HPDE6-E6E7 (cell line): ENCODE results near the gene TEX22.
"Not testable (repeated sequence)": the region's sequence is repeated elsewhere in the genome, so short reads cannot be mapped to it uniquely, and the experiment has no call there.

Experiments
- DNase-seq: peaks from one replicate; pipeline ENCODE4 v3.0.0; 2011; ENCODE audit warnings: missing footprints; ENCODE audit errors: extremely low spot score

The TEX22 gene, protein sequence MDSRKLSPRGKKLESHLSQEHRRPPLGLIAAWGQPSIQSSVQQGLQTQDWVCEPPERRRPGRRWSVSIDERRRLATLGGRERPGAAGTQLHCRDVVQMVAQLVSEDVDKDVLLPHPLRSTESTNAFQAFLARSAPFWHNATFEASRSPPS

DNA sequence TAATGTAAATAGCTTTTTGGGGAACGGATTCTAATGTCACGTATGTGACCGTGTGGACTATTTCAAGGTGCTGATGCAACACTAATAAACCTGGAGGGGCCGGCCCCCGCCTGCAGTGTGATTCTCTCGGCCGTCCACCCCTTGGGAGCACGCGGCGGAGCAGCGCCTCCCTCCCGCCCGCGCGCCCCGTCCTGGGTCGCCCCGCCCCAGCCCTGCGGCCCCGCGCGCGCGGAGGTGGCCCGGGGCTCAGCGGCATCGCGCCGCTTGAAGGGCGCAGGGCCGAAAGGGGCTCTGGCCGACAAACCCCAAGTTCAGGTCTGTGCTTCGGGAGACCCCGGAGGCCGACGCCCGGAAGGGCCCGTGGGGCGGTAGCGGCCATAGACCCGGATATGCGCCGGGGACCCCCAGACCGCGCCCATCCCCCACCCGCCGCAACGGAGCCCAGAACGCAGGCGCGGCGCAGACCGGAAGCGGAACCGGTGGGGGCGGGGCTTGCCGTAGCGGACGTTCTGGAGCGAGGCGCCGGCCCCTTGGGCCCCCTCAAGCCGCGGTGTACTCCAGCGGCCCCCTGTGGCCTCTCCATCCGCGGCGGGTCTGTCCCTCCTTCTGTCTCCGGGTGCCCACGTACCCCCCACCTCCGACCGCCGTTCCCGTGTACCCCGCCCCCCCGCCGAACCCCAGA lies at the start of gene TEX22:
Gene TEX22 (plus strand): TSS at position 495 of the 682 bp plus-strand sequence. CDS start 803 bp downstream, outside the sequence.
- peak; percentile 76 for DNase-seq

DNA sequence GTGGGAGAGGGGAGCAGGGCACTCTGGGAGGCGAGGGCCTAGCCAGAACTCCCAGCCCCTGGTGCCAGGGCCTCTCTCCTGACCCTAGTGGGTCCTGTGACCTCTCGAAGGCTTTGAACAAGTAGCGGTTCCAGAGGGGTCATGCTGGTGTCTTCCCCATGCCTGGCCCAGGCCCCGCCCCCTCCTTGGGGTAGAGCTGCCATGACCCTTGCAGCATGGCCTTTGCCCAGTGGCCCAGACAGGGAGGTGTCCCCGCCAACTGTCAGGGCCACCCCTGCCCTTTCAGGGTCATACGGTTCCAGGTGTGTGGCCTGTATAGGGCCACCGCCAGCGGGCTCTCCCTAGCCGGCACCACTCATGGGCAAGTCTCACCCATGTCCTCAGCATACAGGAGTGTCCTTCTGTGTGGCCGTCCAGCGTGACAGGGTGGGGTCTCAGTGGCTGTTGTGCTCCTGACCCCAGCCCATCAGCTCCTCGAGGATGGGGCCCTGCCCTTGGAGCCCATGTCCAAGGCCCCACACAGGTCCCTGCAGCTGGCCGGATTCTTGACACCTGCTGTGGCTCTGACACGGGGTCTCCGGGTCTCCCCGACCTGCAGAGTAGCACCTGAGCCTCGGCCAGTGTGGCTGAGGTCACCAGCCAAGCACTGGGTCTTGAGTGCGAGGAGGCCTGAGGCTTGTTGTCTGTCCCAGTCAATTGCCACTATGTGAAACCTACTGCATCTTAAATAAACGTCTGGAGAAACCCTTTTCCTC lies 49.2 kb upstream of the TEX22 start:
- no peak for DNase-seq

DNA sequence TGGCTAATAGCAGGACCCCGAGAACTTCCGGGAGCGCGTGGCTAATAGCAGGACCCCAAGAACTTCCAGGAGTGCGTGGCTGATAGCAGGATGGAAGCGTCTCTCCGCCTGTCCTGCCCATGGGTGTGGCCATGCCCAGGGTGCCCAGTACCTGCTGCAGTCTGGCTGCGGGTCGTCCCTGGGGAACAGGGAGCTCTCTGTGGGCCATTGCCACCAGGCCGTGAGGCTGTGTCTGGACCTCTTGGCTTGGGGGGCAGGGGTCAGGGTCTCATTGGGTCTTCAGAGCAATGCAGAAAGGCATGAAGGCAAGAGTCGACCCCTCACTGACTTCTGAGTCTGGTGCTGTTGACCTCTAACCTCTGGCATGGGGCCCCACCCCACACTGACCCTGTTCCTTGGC lies 48.3 kb upstream of the TEX22 start:
- no peak for DNase-seq

DNA sequence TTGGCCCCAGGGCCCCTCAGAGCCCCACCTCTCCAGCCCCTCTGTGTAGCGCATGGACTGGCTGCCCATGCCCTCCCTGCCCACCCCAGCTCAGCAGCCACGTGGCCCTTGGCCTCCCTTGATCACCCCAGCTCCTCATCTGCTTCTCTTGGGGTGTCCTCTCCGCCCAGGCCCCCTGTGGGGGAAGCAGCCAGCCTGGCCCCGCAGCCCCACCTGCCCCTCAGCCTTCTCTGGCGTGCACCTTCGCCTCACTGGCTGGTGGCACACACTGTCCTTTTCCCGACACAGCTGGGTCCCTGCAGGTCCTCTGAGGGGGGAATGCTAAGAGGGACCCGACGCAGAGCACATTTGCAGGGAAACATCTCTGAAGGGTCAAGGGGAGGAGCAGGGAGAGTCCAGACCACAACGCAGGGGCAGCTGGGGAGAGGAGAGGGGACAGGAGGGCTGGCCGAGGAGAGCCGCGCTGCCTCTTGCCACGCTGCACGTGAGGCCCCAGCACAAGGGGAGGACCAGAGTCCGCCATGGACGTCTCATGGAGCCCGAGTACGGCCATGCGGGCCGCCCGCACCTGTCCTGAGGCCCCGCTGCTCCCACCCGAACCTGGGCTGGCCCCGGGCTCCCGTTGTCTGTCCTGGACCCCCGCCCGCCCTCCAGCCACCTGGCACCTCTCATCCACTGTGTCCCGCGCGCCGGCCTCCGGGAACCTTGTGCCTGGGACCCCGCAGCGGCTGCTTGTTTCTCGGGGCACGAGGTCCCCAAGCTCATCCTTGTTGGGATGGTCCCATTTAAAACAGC lies 47.7 kb upstream of the TEX22 start:
- no peak for DNase-seq

DNA sequence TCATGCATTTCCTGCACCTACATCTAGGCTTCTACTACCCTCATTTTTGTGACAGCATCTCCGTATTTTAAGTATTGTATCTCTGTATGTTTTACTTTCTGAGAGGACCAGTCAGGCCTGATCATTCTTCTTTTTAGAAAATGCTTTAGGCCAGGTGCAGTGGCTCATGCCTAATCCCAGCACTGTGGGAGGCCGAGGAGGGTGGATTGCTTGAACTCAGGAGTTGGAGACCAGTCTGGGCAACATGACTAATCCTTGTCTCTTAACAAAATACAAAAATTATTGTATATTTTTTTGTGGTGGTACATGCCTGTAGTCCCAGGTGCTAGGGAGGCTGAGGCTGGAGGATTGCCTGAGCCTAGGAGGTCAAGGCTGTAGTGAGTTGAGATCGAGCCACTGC lies 46.9 kb upstream of the TEX22 start:
- no peak for DNase-seq

DNA sequence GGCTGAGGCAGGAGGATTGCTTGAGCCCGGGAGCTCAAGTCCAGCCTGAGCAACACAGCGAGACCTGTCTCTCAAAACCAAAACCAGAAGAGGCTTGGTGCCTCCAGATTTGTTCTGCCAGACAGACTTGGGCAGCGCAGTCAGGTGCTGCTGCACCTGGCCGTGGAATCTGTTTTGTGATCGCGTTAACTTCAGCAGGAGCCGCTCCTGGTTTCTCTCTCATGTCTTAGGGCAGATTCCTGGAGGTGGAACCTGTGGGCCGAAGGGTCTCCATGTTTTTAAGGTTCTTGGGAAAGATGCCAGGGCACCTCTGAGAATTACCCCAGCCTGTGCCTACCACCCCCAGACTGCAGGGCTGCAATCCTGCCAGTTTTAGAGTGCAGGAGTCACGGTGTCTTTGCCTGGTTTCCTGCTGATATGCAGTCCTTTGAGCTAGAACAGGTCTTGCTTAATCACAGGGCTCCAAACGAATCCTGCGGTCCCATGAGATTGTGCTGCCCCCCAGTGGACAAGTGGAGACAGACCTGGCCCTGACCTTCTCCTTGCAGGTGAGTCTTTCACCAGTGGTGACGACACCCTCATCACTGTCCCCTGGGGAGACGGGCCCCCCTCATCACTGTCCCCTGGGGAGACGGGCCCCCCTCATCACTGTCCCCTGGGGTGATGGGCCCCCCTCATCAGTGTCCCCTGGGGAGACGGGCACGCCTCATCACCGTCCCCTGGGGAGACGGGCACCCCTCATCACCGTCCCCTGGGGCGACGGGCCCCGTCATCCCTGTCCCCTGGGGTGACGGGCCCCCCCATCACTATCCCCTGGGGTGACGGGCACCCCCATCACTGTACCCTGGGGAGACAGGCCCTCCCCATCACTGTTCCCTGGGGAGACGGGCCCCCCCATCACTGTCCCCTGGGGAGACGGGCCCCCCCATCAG lies 46.2 kb upstream of the TEX22 start:
- peak; percentile 94 for DNase-seq

DNA sequence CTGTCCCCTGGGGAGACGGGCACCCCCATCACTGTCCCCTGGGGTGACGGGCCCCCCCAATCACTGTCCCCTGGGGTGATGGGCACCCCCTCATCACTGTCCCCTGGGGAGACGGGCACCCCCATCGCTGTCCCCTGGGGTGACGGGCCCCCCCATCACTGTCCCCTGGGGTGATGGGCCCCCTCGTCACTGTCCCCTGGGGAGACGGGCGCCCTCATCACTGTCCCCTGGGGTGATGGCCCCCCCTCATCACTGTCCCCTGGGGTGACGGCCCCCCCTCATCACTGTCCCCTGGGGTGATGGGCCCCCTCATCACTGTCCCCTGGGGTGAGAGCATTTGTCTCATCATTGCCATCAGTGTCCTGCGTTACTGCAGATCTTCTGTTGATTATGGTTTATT lies 45.2 kb upstream of the TEX22 start:
- no peak for DNase-seq

DNA sequence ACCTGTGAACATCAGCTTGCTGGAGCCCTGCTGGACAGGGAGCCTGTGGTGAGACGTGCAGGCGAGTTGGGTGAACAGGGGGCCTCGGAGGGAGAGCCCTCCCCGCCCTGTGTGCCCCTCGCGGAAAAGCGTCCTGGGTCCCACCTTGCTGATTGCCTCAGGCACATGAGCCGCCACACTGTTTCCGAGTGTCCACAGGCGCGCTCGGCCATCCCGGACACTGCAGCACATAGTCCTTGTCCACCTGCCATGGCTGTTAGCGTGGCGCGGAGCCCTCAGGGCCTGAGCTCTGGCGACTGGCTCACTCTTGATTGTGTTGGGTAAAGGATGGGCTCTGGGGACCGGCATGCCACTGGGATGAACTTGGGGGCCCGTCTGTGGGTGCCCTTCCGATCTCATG lies 43.8 kb upstream of the TEX22 start:
- DNase-seq = no peak

- DNase-seq = no peak
Measured at GRCh38 chr14:105355049-105355575, 43.2 kb upstream of the TEX22 start.

- no peak for DNase-seq
Measured at GRCh38 chr14:105355850-105356604, 42.3 kb upstream of the TEX22 start.

DNA sequence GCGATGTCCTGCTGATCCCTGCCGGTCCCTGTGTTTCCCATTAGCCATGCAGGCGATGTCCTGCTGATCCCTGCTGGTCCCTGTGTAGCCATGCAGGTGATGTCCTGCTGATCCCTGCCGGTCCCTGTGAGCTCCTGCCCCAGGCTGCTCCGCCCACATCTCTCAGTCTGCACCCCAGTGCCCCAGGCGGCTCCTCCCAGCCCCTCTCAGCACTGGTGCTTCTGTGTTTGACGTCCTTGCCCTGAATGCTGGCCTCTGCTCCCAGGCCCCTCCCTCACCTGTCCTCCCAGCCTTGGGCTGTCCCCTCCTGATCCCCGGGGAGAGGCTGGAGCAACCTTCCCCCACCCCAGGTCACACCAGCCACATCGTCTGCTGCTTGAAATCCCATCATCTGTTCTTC lies 41.4 kb upstream of the TEX22 start:
- no peak for DNase-seq

DNA sequence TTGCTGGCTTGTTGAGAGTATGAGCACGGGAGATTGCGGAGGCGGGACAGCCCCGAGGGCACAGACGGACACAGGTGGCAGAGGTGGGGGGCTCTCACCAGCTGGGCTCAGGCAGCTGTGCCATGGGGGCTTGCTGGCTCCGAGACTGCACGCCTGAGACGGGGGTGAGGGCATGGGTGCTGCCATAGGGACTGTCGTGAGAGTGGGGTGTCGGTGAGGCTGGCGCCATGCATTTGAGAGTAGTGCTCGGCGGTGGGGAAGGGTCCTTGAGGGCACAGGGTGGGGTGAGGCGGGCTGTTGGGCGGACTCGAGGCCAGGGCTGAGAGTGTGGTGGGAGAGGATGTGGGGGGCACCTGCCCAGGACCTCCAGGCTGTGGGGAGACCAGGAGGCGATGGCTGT lies 40.7 kb upstream of the TEX22 start:
- DNase-seq = no peak

GRCh38 chr14:105358140-105358846 lies 40.0 kb upstream of the TEX22 start:
- no peak for DNase-seq

DNA sequence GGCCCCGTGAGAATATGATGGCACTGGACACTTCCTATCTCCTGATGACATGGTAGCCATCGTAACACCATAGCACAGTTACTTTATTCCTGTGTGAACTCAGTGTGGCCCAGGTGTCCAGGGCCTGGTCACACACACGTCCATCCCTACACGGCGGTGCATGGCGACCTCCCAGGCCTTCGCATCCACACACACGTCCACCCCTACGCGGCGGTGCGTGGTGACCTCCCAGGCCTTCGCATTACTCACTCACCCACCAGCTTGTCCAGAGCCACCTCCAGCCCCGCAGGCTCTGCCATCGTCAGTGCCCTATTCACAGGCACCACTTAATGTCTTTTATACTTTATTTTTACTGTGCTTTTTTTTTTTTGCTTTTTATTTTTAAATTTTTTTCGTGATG lies 39.4 kb upstream of the TEX22 start:
- no peak for DNase-seq

DNA sequence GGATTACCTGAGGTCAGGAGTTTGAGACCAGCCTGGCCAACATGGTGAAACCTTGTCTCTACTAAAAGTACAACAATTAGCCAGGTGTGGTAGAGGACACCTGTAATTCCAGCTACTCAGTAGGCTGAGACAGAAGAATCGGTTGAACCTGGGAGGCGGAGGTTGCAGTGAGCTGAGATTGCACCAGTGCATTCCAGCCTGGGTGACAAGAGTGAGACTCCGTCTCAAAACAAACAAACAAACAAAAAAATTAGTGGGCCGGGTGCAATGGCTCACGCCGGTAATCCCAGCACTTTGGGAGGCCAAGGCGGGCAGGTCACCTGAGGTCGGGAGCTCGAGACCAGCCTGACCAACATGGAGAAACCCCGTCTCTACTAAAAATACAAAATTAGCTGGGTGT lies 36.9 kb upstream of the TEX22 start:
- DNase-seq = not testable (repeated sequence)

DNA sequence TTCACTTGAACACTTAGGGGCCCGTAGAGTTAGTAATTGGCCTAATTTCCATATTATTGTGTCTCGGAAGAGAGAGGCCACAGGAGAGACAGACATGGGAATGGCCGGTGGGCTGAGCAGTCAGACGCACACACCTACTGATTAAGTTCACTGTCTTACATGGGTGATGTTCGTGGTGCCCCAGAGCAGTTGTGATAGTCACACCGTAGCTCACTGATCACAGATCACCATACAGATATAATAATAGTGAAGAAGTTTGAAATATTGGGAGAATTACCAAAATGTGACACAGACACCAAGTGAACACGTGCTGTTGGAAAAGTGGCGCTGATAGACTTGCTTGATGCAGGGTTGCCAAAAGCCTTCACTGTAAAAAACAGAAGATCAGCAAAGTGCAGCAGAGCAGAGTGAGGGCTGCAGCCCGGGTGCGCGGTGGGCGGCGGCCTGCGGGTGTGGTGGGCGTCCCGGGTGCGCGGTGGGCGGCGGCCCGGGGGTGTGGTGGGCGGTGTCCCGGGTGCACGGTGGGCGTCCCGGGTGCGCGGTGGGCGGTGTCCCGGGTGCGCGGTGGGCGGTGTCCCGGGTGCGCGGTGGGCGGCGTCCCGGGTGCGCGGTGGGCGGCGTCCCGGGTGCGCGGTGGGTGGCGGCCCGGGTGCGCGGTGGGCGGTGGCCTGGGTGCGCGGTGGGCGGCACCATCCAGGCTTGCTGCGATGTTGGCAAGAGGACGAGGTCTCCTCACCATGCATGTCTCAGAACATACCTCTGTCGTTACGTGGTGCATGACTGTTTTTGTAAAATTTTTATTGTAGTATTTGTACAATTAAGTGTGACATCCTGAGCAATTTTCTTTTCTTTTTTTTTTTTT lies 34.3 kb upstream of the TEX22 start:
- DNase-seq = peak; percentile 35

GRCh38 chr14:105365101-105365500 lies 33.2 kb upstream of the TEX22 start:
- no peak for DNase-seq

DNA sequence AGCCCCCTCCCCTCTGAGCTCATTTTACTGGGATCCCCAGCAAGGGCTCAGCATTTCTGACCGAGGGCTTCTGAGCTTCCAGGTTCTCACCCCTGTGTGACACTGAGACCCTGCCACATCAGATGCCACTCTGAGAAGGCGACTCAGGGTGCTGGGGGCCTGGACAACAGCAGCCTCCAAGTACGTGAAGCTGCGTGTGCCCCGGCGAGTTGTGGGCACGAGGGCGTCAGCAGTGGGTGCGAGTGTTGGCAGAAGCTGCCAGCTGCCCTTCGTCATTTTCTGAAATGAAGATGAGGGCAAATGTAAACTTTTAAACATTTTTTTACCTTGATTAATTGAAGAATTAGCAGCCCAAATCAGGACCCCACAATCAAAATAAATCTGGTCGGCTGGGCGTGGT lies 32.7 kb upstream of the TEX22 start:
- DNase-seq = no peak
